Activated T-cell treated with anti-CD3 and anti-CD28 coated beads, Interleukin-2, amount 50 U/mL, for 24 hours (primary cell): Measurements from ENCODE around the gene SLC48A1.

Experiments used
- DNase-seq: peaks from one replicate; pipeline ENCODE4 v3.0.0-alpha.2; 2020
- H3K27ac Mint-ChIP-seq: 2 replicates; pipeline ENCODE4 v1.8.0; 2020; ENCODE audit warnings: mild to moderate bottlenecking, mixed read lengths
- H3K27me3 Mint-ChIP-seq: 2 replicates; pipeline ENCODE4 v1.8.0; 2020; ENCODE audit warnings: mixed read lengths
- H3K36me3 Mint-ChIP-seq: 2 replicates; pipeline ENCODE4 v1.8.0; 2020; ENCODE audit warnings: low read depth, mixed read lengths
- H3K4me1 Mint-ChIP-seq: 2 replicates; pipeline ENCODE4 v1.8.0; 2020; ENCODE audit warnings: low read depth, mixed read lengths
- H3K4me3 Mint-ChIP-seq: 2 replicates; pipeline ENCODE4 v1.8.0; 2020; ENCODE audit warnings: mild to moderate bottlenecking, moderate library complexity, mixed read lengths
- H3K9me3 Mint-ChIP-seq: 2 replicates; pipeline ENCODE4 v1.8.0; 2020; ENCODE audit warnings: mixed read lengths

The SLC48A1 gene

DNA sequence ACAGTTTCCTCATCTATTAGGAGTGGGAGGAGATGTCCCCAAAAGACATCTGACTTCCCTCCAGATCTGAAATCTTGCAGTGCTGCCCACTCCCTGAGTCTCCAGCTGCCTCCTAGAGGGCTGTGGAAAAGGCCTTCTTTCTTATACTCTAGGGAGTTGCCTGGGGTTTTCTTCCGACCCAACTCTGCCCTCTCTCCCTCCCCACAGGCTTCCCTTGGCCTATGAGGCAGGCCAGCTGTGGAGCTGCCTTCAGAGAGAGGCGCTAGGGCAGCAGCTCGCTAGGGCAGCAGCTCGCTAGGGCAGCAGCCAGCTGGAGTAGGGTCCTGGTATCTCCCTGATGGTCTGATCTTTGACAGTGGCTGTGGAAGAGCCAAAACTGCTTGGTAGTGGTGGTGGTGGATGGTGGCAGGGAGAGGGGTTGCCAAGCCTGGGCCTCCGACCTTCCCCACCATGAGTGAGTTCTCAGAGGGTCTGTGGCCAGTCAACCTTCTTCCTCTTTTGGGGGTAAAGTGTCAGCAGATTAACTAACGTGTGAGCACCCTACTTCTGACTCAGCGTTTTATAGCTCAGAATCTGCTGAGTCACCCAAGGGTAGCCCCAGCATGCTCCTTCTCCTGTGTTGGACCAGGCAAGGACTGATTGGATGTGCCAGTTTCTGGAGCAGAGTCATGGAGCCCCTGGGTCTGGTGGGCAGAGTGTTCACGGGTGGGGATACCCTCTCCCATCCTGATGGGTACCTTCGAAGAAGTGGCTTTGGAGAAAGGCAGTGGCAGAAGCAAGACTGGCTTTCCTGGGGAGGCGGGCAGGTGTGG, 2.3 kb downstream of the SLC48A1 start:
- Mint-ChIP-seq H3K4me1 (peaks cover 51% of the 10 kb centered on the region), H3K9me3 (no peaks in the 10 kb centered on the region), H3K27me3 (no peaks in the 10 kb centered on the region), H3K36me3 (peaks cover 2% of the 10 kb centered on the region), H3K4me3 (peak overlapping the region; percentile 27), H3K27ac (peak overlapping the region; percentile 74)
- no peak for DNase-seq

DNA sequence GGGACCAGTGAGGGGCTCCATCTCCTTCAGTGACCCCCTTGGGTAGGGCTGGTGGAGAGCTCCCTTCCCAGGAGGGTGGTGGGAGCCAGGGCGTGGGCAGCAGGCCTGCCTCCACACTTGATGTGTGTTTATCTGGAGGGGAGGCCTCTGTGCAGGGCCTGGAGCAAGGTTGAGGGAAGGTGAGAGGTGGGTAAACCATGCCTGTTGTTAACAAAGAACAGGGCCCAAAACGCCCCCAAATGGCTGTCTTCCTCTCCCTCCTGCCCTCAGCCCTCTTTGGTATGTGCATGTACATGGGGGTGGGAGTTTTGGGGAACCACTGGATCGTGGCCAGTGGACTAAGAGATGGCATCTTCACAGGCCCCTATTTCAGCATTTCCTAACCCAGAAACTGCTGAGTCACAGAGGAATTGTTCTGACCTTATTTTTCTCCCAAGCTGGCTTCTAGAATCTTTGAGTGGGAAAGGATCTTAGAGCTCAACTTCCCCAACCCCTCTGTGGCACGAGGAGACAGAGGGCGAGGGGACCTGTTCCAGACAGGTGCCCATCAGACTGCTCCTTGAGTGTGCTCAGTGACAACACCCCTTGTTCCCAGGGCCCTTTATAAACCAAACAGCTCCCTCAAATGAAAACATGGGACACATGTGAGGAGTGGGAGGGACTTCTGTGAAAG, 3.6 kb downstream of the SLC48A1 start:
- no peaks in the 10 kb centered on the region for H3K27me3 Mint-ChIP-seq
- H3K4me3 Mint-ChIP-seq: no peak overlapping the region
- peak overlapping the region; percentile 67 for H3K27ac Mint-ChIP-seq
- peaks cover 7% of the 10 kb centered on the region for H3K36me3 Mint-ChIP-seq
- DNase-seq: no peak
- peaks cover 51% of the 10 kb centered on the region for H3K4me1 Mint-ChIP-seq
- no peaks in the 10 kb centered on the region for H3K9me3 Mint-ChIP-seq

GRCh38 chr12:47777151-47777550, 4.1 kb downstream of the SLC48A1 start:
- Mint-ChIP-seq H3K36me3 (peaks cover 12% of the 10 kb centered on the region), H3K27ac (peak overlapping the region; percentile 26), H3K9me3 (no peaks in the 10 kb centered on the region), H3K4me1 (peaks cover 50% of the 10 kb centered on the region), H3K4me3 (no peak overlapping the region), H3K27me3 (no peaks in the 10 kb centered on the region)
- DNase-seq: no peak

GRCh38 chr12:47777741-47778558, 4.9 kb downstream of the SLC48A1 start:
- H3K27ac Mint-ChIP-seq: peak overlapping the region; percentile 41
- no peak overlapping the region for H3K4me3 Mint-ChIP-seq
- H3K27me3 Mint-ChIP-seq: no peaks in the 10 kb centered on the region
- H3K9me3 Mint-ChIP-seq: no peaks in the 10 kb centered on the region
- no peak for DNase-seq
- peaks cover 50% of the 10 kb centered on the region for H3K4me1 Mint-ChIP-seq
- peaks cover 19% of the 10 kb centered on the region for H3K36me3 Mint-ChIP-seq

DNA sequence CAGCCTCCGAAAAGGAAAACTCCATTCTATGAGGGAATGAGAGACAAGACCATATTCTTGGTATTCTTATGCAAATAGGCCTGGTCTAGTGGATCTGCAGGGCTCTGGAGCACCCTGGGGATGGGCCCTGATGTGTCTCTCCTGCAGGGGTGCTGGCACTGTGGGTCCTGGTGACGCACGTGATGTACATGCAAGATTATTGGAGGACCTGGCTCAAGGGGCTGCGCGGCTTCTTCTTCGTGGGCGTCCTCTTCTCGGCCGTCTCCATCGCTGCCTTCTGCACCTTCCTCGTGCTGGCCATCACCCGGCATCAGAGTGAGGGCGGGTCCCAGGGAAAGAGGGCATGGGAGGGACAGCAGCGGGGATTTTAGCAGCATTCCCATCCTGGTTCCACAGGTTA, 5.8 kb downstream of the SLC48A1 start:
- H3K27ac Mint-ChIP-seq: peak overlapping the region; percentile 22
- H3K9me3 Mint-ChIP-seq: no peaks in the 10 kb centered on the region
- DNase-seq: peak; percentile 40
- no peaks in the 10 kb centered on the region for H3K27me3 Mint-ChIP-seq
- H3K36me3 Mint-ChIP-seq: peaks cover 27% of the 10 kb centered on the region
- no peak overlapping the region for H3K4me3 Mint-ChIP-seq
- peaks cover 47% of the 10 kb centered on the region for H3K4me1 Mint-ChIP-seq

DNA sequence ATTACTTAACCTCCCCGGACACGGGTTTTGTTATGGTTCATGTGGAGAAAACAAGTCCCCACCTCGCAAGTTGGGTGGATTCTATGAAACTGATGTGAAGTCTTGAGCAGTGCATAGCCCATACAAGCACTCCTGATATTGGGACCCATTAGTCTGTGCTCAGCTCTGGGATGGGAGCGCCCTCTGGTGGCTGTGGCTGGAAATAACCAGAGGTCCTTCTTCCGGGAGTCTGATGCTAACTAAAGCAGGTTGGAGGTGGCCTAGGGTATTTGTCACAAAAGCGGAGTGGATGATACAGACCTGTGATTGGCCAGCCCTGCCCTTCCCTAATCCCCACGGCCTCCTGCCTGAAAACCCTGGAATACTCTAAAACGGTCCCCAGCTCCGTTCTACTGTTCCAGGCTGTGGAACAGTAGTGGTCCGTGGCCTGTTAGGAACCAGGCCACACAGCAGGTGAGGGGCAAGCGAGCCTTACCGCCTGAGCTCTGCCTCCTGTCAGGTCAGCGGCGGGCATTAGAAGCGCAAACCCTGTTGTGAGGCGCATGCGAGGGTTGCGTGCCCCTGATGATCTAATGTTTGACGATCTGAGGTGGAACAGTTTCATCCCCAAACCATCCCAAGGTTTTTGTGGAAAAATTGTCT, 6.4 kb downstream of the SLC48A1 start:
- DNase-seq: peak; percentile 96
- H3K27me3 Mint-ChIP-seq: no peaks in the 10 kb centered on the region
- no peak overlapping the region for H3K4me3 Mint-ChIP-seq
- no peaks in the 10 kb centered on the region for H3K9me3 Mint-ChIP-seq
- H3K36me3 Mint-ChIP-seq: peaks cover 32% of the 10 kb centered on the region
- peaks cover 41% of the 10 kb centered on the region for H3K4me1 Mint-ChIP-seq
- H3K27ac Mint-ChIP-seq: peak overlapping the region; percentile 57

- peak overlapping the region; percentile 57 for H3K27ac Mint-ChIP-seq
These were observed 7.0 kb downstream of the SLC48A1 start for GRCh38 chr12:47779943-47780504.

GRCh38 chr12:47781479-47782371, 8.7 kb downstream of the SLC48A1 start:
- no peaks in the 10 kb centered on the region for H3K9me3 Mint-ChIP-seq
- peak overlapping the region; percentile 53 for H3K27ac Mint-ChIP-seq

More at GRCh38 chr12:47779943-47780504, 7.0 kb downstream of the SLC48A1 start:
- peaks cover 39% of the 10 kb centered on the region for H3K36me3 Mint-ChIP-seq
- no peaks in the 10 kb centered on the region for H3K9me3 Mint-ChIP-seq
- peak; percentile 45 for DNase-seq
- H3K4me1 Mint-ChIP-seq: peaks cover 35% of the 10 kb centered on the region
- no peak overlapping the region for H3K4me3 Mint-ChIP-seq
- no peaks in the 10 kb centered on the region for H3K27me3 Mint-ChIP-seq

GRCh38 chr12:47782372-47782770, 9.3 kb downstream of the SLC48A1 start:
- peaks cover 62% of the 10 kb centered on the region for H3K36me3 Mint-ChIP-seq
- no peak overlapping the region for H3K4me3 Mint-ChIP-seq

More at GRCh38 chr12:47781479-47782371, 8.7 kb downstream of the SLC48A1 start:
- Mint-ChIP-seq H3K4me1 (peaks cover 35% of the 10 kb centered on the region), H3K27me3 (no peaks in the 10 kb centered on the region), H3K36me3 (peaks cover 56% of the 10 kb centered on the region), H3K4me3 (no peak overlapping the region)
- DNase-seq: no peak

DNA sequence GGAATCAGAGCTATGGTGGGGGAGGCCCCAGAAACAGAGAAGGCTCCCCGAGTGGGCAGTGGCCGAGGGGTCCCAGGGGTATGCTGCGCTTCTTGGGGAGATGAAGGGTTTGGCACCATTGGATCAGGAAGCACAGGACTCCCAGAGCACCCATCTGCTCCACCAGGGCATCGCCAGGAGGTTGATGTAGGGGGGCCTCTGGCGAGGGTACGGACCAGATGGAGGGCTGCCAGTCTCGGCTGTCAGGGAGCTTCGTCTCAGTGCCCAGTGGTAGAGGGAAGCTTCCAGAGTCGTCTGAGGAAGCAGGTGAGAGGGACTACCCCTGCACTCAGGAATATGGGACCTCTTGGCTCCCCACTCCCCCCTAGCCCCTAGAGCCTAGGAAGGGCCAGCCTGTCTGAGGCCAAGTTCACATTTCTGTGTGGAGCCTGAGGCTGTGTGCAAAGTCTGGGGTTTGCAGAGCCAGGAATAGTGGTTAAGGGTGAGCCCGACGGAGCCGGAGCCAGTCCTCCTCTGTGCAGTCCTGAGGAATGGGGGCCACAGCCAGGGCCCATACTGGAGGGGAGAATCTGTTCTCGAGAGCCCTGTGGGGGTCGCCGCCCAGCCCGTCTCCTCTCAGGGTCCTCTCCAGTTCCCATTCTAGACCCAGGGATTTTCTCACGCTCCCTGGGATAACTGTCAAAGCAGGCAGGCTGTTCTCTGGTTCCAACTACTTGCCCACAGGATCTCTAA, 10.2 kb downstream of the SLC48A1 start:
- Mint-ChIP-seq H3K36me3 (peaks cover 70% of the 10 kb centered on the region), H3K27ac (peak overlapping the region; percentile 53), H3K9me3 (no peaks in the 10 kb centered on the region), H3K4me1 (peaks cover 45% of the 10 kb centered on the region), H3K27me3 (no peaks in the 10 kb centered on the region), H3K4me3 (no peak overlapping the region)
- no peak for DNase-seq

More at GRCh38 chr12:47782372-47782770, 9.3 kb downstream of the SLC48A1 start:
- Mint-ChIP-seq H3K4me1 (peaks cover 38% of the 10 kb centered on the region), H3K9me3 (no peaks in the 10 kb centered on the region), H3K27ac (peak overlapping the region; percentile 53), H3K27me3 (no peaks in the 10 kb centered on the region)
- DNase-seq: no peak

DNA sequence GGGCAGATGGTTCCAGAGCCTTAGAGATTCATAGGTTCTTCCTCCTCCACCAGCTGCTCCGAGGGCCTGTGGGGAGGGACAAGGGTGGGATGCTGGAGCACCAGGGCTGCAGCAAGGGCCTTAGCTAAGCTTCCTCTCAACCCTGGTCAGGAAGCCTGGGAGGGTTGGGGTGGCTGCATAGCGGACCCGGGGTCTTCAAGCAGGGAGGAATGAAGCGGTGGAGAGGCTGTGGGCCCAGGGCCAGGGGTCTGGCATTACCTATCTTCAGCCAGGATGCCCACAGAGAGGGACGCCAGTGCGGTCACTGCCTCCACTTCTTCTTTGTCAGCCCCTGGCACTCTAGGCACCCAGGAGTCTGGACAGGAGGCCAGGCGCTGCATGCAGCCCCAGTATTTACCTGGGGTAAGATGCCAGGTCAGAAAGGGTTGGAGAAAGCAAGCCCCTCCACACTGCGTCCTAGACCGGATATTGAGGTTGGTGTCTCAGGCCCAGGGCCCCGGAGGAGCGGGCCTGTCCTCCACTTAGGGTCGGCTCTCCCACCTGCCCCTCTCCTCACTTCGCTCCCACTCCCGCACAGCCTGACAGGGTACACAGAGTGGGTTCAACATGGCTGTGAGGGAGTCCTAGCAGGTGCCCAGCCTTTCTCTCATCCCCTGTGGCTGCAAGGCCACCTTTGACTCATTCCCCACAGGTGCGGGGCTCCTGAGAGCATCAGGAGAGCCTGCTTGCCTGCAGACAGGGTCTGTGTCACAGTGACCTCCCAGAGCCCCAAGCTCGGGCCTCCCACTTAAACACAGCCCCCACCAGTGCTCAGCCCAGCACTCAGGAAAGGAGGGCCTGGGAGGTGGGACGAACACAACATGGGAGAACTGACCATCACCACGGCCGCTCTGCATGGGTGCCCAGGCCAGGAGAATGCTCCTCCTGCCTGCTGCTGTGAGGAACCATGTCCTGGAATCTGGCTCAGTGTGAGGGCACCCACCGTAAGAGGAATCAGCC, 11.1 kb downstream of the SLC48A1 start:
- Mint-ChIP-seq H3K27me3 (no peaks in the 10 kb centered on the region), H3K36me3 (peaks cover 79% of the 10 kb centered on the region), H3K4me1 (peaks cover 42% of the 10 kb centered on the region)

More for the DNA sequence above, 11.1 kb downstream of the SLC48A1 start:
- Mint-ChIP-seq H3K4me3 (no peak overlapping the region), H3K9me3 (no peaks in the 10 kb centered on the region), H3K27ac (peak overlapping the region; percentile 94)
- DNase-seq: no peak
